ENCODE measurements around the gene SGCD. TPM values are rescaled to one million over a fixed set of nuclear protein-coding genes. Genes with fewer than 3 reads are reported as not detected.

SGCD gene
- total and polyA plus RNA-seq, 10 donors: 0.26 to 5.3 (median 1.3) TPM

DNA sequence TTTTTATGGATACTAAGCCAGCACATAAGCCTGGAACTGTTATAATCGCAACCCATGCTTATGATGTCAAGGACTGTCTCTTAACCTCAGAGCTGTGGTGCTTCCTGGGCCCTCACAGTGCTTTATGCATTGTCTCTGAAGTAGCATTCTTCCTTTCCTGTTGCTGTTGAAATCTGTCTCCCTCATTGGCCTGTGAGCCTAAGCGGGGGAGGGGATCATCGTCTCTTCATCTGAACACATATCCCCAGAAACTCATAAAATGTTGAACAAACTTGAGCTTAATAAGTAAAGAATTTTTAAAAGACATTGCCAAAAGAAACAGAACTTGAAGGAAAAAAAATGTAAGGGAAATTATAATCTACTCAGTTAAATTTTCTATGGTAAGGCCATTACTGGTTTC lies 80.3 kb downstream of the SGCD start:
- TF ChIP-seq POLR2AphosphoS5 (IDR thresholded peaks at IDR 0.05) (no peak), POLR2A (IDR thresholded peaks at IDR 0.05) (no peak)
- TF ChIP-seq, protein P1, sequence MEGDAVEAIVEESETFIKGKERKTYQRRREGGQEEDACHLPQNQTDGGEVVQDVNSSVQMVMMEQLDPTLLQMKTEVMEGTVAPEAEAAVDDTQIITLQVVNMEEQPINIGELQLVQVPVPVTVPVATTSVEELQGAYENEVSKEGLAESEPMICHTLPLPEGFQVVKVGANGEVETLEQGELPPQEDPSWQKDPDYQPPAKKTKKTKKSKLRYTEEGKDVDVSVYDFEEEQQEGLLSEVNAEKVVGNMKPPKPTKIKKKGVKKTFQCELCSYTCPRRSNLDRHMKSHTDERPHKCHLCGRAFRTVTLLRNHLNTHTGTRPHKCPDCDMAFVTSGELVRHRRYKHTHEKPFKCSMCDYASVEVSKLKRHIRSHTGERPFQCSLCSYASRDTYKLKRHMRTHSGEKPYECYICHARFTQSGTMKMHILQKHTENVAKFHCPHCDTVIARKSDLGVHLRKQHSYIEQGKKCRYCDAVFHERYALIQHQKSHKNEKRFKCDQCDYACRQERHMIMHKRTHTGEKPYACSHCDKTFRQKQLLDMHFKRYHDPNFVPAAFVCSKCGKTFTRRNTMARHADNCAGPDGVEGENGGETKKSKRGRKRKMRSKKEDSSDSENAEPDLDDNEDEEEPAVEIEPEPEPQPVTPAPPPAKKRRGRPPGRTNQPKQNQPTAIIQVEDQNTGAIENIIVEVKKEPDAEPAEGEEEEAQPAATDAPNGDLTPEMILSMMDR (IDR thresholded peaks at IDR 0.05 in 8 of 11, conservative IDR thresholded peaks at IDR 0.05 in 3 of 11): no peak
- no peak for DNase-seq
- no peak overlapping the region for H3K4me3 ChIP-seq
- no peaks in the 10 kb centered on the region for H3K36me3 ChIP-seq
- H3K9me3 ChIP-seq: no peaks in the 10 kb centered on the region
- no peak overlapping the region for H3K27ac ChIP-seq
- H3K27me3 ChIP-seq (replicated peaks in 1 of 7): no peaks in the 10 kb centered on the region
- WGBS, 5 donors: 78 to 87% (median 85%) methylated on average over 3 of the region's 3 CpGs
- intact Hi-C loops (cut with DNase I; ENCODE audit: low total_unique reads): no loop called here
- peaks cover 0 to 12% (median 0%) of the 10 kb centered on the region in 6 donors for H3K4me1 ChIP-seq

DNA sequence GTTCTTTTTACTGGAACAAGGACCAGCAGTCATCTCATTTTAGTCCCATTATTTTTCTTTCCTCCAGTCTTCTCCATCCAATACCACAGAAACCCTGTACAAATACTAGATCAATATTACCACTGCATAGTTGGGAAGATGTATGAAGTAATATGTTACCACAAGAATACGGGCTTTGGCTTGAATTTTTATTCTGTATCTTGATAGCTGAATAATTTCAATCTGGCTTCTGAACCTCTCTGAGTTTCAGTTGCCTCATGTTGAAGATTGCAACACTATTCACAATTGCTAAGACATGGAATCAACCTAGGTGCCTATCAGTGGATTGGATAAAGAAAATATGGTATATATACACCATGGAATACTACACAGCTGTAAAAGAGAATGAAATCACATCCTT lies 82.9 kb downstream of the SGCD start:
- H3K27me3 ChIP-seq (replicated peaks in 1 of 7): no peaks in the 10 kb centered on the region
- no peak for TF ChIP-seq POLR2A (IDR thresholded peaks at IDR 0.05)
- TF ChIP-seq, protein P1 (IDR thresholded peaks at IDR 0.05 in 8 of 11, conservative IDR thresholded peaks at IDR 0.05 in 3 of 11): no peak
- H3K36me3 ChIP-seq: no peaks in the 10 kb centered on the region
- no peaks in the 10 kb centered on the region for H3K9me3 ChIP-seq
- intact Hi-C loops (cut with DNase I; ENCODE audit: low total_unique reads): no loop called here
- peak overlapping the region in 1 of 8 donors; percentile 4 for H3K27ac ChIP-seq
- no peak overlapping the region for H3K4me3 ChIP-seq
- 73 to 97% (median 83%) methylated on average over 1 of the region's 1 CpG for WGBS, 5 donors
- H3K4me1 ChIP-seq: peaks cover 0 to 6% (median 0%) of the 10 kb centered on the region in 6 donors
- DNase-seq: no peak

DNA sequence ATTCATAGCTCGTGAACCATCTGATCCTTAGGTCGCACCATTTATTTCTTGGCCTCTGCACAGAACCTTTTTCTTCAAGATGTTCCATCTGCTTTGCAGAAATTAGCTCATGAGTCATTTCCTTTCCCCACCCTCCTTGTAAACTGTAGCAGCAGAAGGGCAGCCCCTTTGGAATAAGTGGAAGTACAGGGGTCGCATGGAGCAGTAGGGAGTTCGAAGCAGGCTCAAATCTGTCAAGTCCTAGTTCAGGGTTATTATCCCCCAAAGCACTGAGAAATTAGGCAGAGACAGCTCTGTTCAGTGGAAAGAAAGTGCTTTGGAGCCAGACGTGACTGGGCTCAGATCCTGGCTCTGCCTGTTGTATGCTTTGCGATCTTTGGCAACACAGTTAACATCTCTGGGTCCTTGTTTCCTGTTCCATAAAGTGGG lies 84.2 kb downstream of the SGCD start:
- peak overlapping the region in 3 of 8 donors; percentile 15 to 38 (median 29) for H3K27ac ChIP-seq

DNA sequence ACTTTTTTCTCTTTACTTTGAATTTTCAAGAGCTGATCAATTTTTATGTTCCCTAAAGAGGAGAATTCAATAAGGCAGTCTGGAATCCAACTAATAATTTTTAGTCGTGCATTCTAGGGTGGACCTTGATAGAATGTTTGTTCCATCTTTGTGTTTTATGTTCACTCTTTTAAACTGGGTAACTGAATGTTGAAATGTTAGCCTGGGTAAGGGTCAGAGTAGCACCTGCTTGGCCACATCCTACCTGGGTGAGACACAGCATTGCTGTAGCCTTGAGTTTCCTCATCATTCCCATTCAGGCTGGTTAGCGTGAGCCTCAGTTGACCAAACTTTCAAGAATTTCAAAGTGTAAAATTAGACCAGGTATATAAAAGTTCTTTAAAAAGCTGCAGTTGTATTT lies 85.0 kb downstream of the SGCD start:
- intact Hi-C loops (cut with DNase I; ENCODE audit: low total_unique reads): no loop called here

More for the DNA sequence above, 84.2 kb downstream of the SGCD start:
- H3K4me1 ChIP-seq: peaks cover 0 to 6% (median 0%) of the 10 kb centered on the region in 6 donors
- no peak for DNase-seq
- H3K36me3 ChIP-seq: no peaks in the 10 kb centered on the region
- no peaks in the 10 kb centered on the region for H3K27me3 ChIP-seq (replicated peaks in 1 of 7)
- no peak for TF ChIP-seq POLR2A (IDR thresholded peaks at IDR 0.05)
- TF ChIP-seq POLR2AphosphoS5 (IDR thresholded peaks at IDR 0.05): peak in 1 of 3 donors; percentile 48
- TF ChIP-seq, protein P1 (IDR thresholded peaks at IDR 0.05 in 8 of 11, conservative IDR thresholded peaks at IDR 0.05 in 3 of 11): no peak
- intact Hi-C loops (cut with DNase I; ENCODE audit: low total_unique reads): no loop called here
- no peak overlapping the region for H3K4me3 ChIP-seq
- no peaks in the 10 kb centered on the region for H3K9me3 ChIP-seq
- 37 to 53% (median 43%) methylated on average over 6 of the region's 6 CpGs for WGBS, 5 donors

More for the DNA sequence above, 85.0 kb downstream of the SGCD start:
- TF ChIP-seq POLR2A (IDR thresholded peaks at IDR 0.05) (no peak), POLR2AphosphoS5 (IDR thresholded peaks at IDR 0.05) (no peak)
- TF ChIP-seq, protein P1 (IDR thresholded peaks at IDR 0.05 in 8 of 11, conservative IDR thresholded peaks at IDR 0.05 in 3 of 11): no peak
- DNase-seq: no peak
- 69 to 93% (median 86%) methylated on average over 2 of the region's 2 CpGs for whole genome bisulfite sequencing, 5 donors
- Histone ChIP-seq H3K4me3 (no peak overlapping the region), H3K27me3 (replicated peaks in 1 of 7) (no peaks in the 10 kb centered on the region), H3K36me3 (no peaks in the 10 kb centered on the region), H3K27ac (peak overlapping the region in 4 of 8 donors; percentile 15 to 38 (median 24)), H3K4me1 (peaks cover 0 to 6% (median 0%) of the 10 kb centered on the region in 6 donors), H3K9me3 (no peaks in the 10 kb centered on the region)

Data from spleen (tissue), 11 donors.